Measurements from ENCODE around the gene HOXB1. TPM values are rescaled to one million over a fixed set of nuclear protein-coding genes. Genes with fewer than 3 reads are reported as not detected.

HOXB1 gene
- total RNA-seq, 1 experiment from 2014 or later = not detected

DNA sequence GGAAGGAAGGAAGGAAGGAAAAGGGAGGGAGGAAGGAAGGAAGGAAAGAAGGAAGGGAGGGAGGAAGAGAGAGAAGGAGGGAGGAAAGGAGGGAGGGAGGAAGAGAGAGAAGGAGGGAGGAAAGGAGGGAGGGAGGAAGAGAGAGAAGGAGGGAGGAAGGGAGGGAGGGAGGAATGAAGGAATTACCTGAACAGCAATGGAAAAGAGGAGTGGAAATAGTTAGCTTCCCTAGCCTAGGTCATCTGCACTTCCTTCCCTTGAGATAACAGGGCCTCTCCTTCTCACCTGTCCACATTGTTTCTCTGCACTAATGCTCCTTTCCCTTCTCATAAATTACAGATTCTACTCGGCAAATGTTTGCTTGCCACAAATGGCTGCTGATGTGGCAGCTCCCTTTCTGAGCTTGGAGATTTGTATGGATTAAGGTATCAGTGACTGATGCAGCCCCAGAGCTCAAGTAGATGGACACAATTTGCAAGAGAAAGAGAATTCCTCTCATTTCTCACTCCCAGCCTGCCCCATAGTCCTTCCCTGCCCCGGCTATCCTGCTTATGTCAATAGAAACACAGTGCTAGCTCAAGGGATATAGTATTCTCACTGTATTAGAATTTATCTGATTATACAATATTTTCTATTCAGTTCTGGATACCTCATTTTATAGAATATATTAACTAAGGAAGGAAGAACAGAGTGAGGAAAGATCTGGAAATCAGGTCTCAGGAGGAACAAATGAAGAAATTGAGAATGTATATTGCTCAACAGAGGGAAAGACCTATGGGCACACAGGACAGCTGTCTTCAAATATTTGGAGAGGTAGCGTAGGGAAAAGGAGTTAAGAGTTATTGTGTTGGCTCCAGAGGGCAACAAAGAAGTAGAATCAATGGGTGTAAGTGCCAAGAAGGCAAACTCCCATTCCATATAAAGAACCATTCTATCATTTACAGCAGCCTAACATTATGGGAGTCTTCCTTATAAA, 14.6 kb downstream of the HOXB1 start:
- TF ChIP-seq, protein P1, sequence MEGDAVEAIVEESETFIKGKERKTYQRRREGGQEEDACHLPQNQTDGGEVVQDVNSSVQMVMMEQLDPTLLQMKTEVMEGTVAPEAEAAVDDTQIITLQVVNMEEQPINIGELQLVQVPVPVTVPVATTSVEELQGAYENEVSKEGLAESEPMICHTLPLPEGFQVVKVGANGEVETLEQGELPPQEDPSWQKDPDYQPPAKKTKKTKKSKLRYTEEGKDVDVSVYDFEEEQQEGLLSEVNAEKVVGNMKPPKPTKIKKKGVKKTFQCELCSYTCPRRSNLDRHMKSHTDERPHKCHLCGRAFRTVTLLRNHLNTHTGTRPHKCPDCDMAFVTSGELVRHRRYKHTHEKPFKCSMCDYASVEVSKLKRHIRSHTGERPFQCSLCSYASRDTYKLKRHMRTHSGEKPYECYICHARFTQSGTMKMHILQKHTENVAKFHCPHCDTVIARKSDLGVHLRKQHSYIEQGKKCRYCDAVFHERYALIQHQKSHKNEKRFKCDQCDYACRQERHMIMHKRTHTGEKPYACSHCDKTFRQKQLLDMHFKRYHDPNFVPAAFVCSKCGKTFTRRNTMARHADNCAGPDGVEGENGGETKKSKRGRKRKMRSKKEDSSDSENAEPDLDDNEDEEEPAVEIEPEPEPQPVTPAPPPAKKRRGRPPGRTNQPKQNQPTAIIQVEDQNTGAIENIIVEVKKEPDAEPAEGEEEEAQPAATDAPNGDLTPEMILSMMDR (IDR thresholded peaks at IDR 0.05; ENCODE audit: insufficient read depth in 1 of 2, low read depth in 1 of 2, low read length in 1 of 2, severe bottlenecking in 1 of 2, unreplicated experiment in 1 of 2) = no peak
- H3K27ac Mint-ChIP-seq (ENCODE audit: unreplicated experiment) = no peak overlapping the region

DNA sequence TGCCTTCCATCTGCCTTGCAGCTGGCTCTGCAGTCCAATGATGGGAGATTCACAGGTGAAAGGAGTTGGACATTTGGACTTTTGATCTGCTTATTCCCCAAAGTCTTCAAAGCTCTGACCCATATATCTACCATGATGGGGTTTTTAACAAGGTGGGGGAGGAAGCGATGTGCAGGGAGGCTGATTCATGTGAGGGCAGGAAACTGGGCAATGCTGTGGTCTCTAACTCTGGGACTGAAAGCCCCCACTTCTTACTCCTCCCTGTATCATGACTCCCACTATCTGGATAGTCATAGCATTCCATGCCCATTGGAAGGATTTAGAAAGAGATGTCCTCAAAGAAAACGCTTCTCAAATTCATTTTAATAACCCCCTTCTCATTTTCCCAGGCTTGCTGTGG, 16.3 kb downstream of the HOXB1 start:
- DNase-seq = no peak
- Mint-ChIP-seq H3K27me3 (ENCODE audit: insufficient read depth, unreplicated experiment) (peaks cover 30% of the 10 kb centered on the region), H3K36me3 (ENCODE audit: insufficient read depth, unreplicated experiment) (no peaks in the 10 kb centered on the region), H3K4me3 (ENCODE audit: unreplicated experiment) (no peak overlapping the region), H3K9me3 (ENCODE audit: unreplicated experiment) (no peaks in the 10 kb centered on the region), H3K27ac (ENCODE audit: unreplicated experiment) (no peak overlapping the region), H3K4me1 (ENCODE audit: low read depth, unreplicated experiment) (peaks cover 42% of the 10 kb centered on the region)
- TF ChIP-seq, protein P1 (IDR thresholded peaks at IDR 0.05; ENCODE audit: insufficient read depth in 1 of 2, low read depth in 1 of 2, low read length in 1 of 2, severe bottlenecking in 1 of 2, unreplicated experiment in 1 of 2) = no peak
- ChIA-PET CTCF (interaction anchor here (1.5 kb wide), 1 partner anchor 98 kb away, joined by 4 read pairs; no protein-coding TSS in a partner anchor), POLR2A (no interaction called here)
- Histone ChIP-seq H3K4me1 (peaks cover 50% of the 10 kb centered on the region), H3K9me3 (peaks cover 2% of the 10 kb centered on the region; the same call in 1 of the 2 replicates), H3K27me3 (replicated peaks; ENCODE audit: control insufficient read depth, insufficient read depth, low read length) (no peaks in the 10 kb centered on the region), H3K36me3 (ENCODE audit: control insufficient read depth, insufficient read depth, low read length) (no peaks in the 10 kb centered on the region), H3K4me3 (ENCODE audit: low read depth, low read length) (no peak overlapping the region)
- intact Hi-C loops (cut with micrococcal nuclease; ENCODE audit: unreplicated experiment) = no loop called here
- no TSS peak for BruUV-seq (replicated peaks)

More for the DNA sequence above, 14.6 kb downstream of the HOXB1 start:
- DNase-seq = peak in 1 of 2 experiments; percentile 51
- BruUV-seq (replicated peaks) = no TSS peak
- intact Hi-C loops (cut with micrococcal nuclease; ENCODE audit: unreplicated experiment) = no loop called here
- H3K4me3 ChIP-seq (ENCODE audit: low read depth, low read length) = no peak overlapping the region
- H3K27me3 Mint-ChIP-seq (ENCODE audit: insufficient read depth, unreplicated experiment) = peaks cover 21% of the 10 kb centered on the region
- peaks cover 58% of the 10 kb centered on the region for H3K4me1 ChIP-seq
- ChIA-PET CTCF (interaction anchor here (0.6 to 1.6 kb wide), 9 partner anchors 10 to 545 kb away, joined by 3 to 7 read pairs (median 3); partner anchors contain the start of gene CDK5RAP3), POLR2A (no interaction called here)
- no peaks in the 10 kb centered on the region for H3K9me3 Mint-ChIP-seq (ENCODE audit: unreplicated experiment)
- no peaks in the 10 kb centered on the region for H3K36me3 ChIP-seq (ENCODE audit: control insufficient read depth, insufficient read depth, low read length)
- H3K4me1 Mint-ChIP-seq (ENCODE audit: low read depth, unreplicated experiment) = peaks cover 47% of the 10 kb centered on the region
- H3K36me3 Mint-ChIP-seq (ENCODE audit: insufficient read depth, unreplicated experiment) = no peaks in the 10 kb centered on the region
- H3K9me3 ChIP-seq = no peaks in the 10 kb centered on the region
- H3K4me3 Mint-ChIP-seq (ENCODE audit: unreplicated experiment) = peak overlapping the region; percentile 0
- no peaks in the 10 kb centered on the region for H3K27me3 ChIP-seq (replicated peaks; ENCODE audit: control insufficient read depth, insufficient read depth, low read length)

DNA sequence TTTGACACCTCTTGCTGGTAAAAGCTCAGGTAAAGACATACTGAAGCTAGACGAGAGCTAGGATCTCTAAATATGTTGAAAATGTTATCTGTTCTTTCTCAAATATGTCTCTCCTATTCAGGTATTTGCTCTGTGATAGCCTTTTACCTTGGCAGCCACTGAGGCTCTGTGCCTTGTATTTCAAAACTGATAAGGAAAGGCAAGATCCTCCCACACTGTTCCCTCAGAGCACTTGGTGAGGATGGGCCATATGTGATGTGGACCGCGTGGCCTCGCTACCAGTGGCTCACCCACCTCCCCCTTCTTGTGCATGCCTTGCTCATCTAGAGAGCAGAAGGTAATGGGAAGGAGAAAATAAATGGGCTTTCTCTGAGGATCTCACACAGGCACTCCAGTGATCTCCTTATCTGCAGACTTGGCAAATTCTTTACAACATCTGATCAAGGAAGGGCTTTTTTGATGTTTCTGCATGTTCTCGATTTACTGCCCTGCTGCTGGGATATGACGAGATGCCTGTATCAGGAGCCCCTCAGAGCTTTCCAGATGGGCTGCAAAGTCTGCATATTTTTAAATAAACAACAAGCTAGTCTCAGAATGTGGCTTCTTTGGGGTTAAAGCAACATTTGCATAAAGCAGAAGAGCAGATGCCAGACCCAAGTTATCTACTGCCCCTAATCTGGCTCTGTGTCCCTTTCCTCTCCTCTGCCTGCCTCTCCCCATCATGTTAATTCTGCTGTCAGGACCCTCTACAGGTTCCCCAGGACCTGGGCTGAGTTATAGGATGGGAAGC, 16.9 kb downstream of the HOXB1 start:
- TF ChIP-seq, protein P1 (IDR thresholded peaks at IDR 0.05; ENCODE audit: insufficient read depth in 1 of 2, low read depth in 1 of 2, low read length in 1 of 2, severe bottlenecking in 1 of 2, unreplicated experiment in 1 of 2) = no peak
- Mint-ChIP-seq H3K4me3 (ENCODE audit: unreplicated experiment) (peak overlapping the region; percentile 33), H3K27me3 (ENCODE audit: insufficient read depth, unreplicated experiment) (peaks cover 33% of the 10 kb centered on the region), H3K27ac (ENCODE audit: unreplicated experiment) (no peak overlapping the region), H3K36me3 (ENCODE audit: insufficient read depth, unreplicated experiment) (no peaks in the 10 kb centered on the region), H3K4me1 (ENCODE audit: low read depth, unreplicated experiment) (peaks cover 42% of the 10 kb centered on the region), H3K9me3 (ENCODE audit: unreplicated experiment) (no peaks in the 10 kb centered on the region)
- intact Hi-C loops (cut with micrococcal nuclease; ENCODE audit: unreplicated experiment) = loop anchor here (1.0 kb wide), 1 partner anchor 14 kb away; no protein-coding TSS in a partner anchor
- no peaks in the 10 kb centered on the region for H3K27me3 ChIP-seq (replicated peaks; ENCODE audit: control insufficient read depth, insufficient read depth, low read length)
- no TSS peak for BruUV-seq (replicated peaks)
- CTCF ChIA-PET = interaction anchor here (0.6 to 1.5 kb wide), 8 partner anchors 8 to 290 kb away, joined by 3 to 11 read pairs (median 4); no protein-coding TSS in a partner anchor
- peaks cover 50% of the 10 kb centered on the region for H3K4me1 ChIP-seq
- POLR2A ChIA-PET = interaction anchor here (0.6 kb wide), 1 partner anchor 133 kb away, joined by 5 read pairs; no protein-coding TSS in a partner anchor
- peaks cover 2% of the 10 kb centered on the region; the same call in 1 of the 2 replicates for H3K9me3 ChIP-seq
- H3K4me3 ChIP-seq (ENCODE audit: low read depth, low read length) = no peak overlapping the region
- H3K36me3 ChIP-seq (ENCODE audit: control insufficient read depth, insufficient read depth, low read length) = no peaks in the 10 kb centered on the region
- DNase-seq = peak; percentile 67 to 82

Measured in Caco-2 (cell line).